Natural killer cell (primary cell): ENCODE data around the gene GPRC5D. TPM values are rescaled to one million over a fixed set of nuclear protein-coding genes. Genes with fewer than 3 reads are reported as not detected.

Source experiments
- ATAC-seq, 3 donors: fragments of 150-1000 bp in 2 of 3; fragments of 200-7000 bp in 1 of 3; cut with Tn5 transposase; 1 replicate in 1 of 3; 2 replicates in 2 of 3; pipeline ENCODE4 v1.10.0; 2021; ENCODE audit warnings: mild to moderate bottlenecking in 2 of 3, moderate library complexity in 2 of 3
- DNase-seq, 2 donors: peaks; one replicate each; pipeline versions ENCODE4 v3.0.0 to v3.0.0-alpha.2; 2013 to 2021; ENCODE audit warnings: mixed read lengths in 1 of 2
- H3K27ac ChIP-seq: one replicate; pipeline ENCODE4 v1.5.1; 2013; ENCODE audit warnings: mild to moderate bottlenecking, low read length
- H3K27me3 ChIP-seq: one replicate; pipeline ENCODE4 v1.6.1; 2013; ENCODE audit warnings: low read length; ENCODE audit not compliant: control insufficient read depth, insufficient read depth
- H3K36me3 ChIP-seq: one replicate; pipeline ENCODE4 v1.6.1; 2013; ENCODE audit warnings: low read length; ENCODE audit not compliant: control insufficient read depth, insufficient read depth
- H3K4me1 ChIP-seq: one replicate; pipeline ENCODE4 v1.6.1; 2013; ENCODE audit warnings: low read length; ENCODE audit not compliant: control insufficient read depth, insufficient read depth
- H3K4me3 ChIP-seq: one replicate; pipeline ENCODE4 v1.5.1; 2013; ENCODE audit warnings: low read length
- H3K9me3 ChIP-seq: one replicate; pipeline ENCODE4 v1.6.1; 2013; ENCODE audit warnings: low read length; ENCODE audit not compliant: control insufficient read depth, insufficient read depth
- H3K27ac Mint-ChIP-seq, 2 donors: one replicate each; pipeline ENCODE4 v1.8.0; 2022; ENCODE audit warnings: mild to moderate bottlenecking in 2 of 2, mixed read lengths in 2 of 2, moderate library complexity in 1 of 2
- H3K27me3 Mint-ChIP-seq, 2 donors: one replicate each; pipeline ENCODE4 v1.8.0; 2022; ENCODE audit warnings: low read depth in 2 of 2, mixed read lengths in 2 of 2
- H3K36me3 Mint-ChIP-seq: one replicate; pipeline ENCODE4 v1.8.0; 2022; ENCODE audit warnings: mixed read lengths
- H3K4me1 Mint-ChIP-seq, 2 donors: one replicate each; pipeline ENCODE4 v1.8.0; 2022; ENCODE audit warnings: mixed read lengths in 2 of 2
- H3K4me3 Mint-ChIP-seq: one replicate; pipeline ENCODE4 v1.8.0; 2022; ENCODE audit warnings: mild to moderate bottlenecking, moderate library complexity, mixed read lengths
- H3K9me3 Mint-ChIP-seq, 2 donors: one replicate each; pipeline ENCODE4 v1.8.0; 2022; ENCODE audit warnings: mixed read lengths in 2 of 2
- WGBS: methylation state at CpG from one replicate; pipeline ENCODE4 v1.1.7; 2013; ENCODE audit warnings: missing lambda C conversion rate; ENCODE audit not compliant: insufficient coverage; 5-methylcytosine and 5-hydroxymethylcytosine counted together
- intact Hi-C: fragments of 100-400 bp; cut with micrococcal nuclease; formaldehyde crosslinking; loops from one replicate; pipeline ENCODE4 v1.14.2; 2022
- total RNA-seq, 4 donors: library from RNA; stranded (reverse); fragments of 120-200 nt in 1 of 4; gene quantifications; one replicate each; pipeline versions ENCODE4 v1.2.3 to v1.2.4, GENCODE V29; 2013 to 2022
- TF ChIP-seq, protein P1 (sequence below): fragments of 200-600 bp; IDR thresholded peaks from one replicate; pipeline ENCODE4 v1.8.0; 2022; ENCODE audit warnings: antibody characterized with exemption

Gene GPRC5D
- total RNA-seq, 3 donors from 2014 or later (not counting 1 experiment from before 2014, with no cell fraction given), result 5.5 TPM; not detected in 2

DNA sequence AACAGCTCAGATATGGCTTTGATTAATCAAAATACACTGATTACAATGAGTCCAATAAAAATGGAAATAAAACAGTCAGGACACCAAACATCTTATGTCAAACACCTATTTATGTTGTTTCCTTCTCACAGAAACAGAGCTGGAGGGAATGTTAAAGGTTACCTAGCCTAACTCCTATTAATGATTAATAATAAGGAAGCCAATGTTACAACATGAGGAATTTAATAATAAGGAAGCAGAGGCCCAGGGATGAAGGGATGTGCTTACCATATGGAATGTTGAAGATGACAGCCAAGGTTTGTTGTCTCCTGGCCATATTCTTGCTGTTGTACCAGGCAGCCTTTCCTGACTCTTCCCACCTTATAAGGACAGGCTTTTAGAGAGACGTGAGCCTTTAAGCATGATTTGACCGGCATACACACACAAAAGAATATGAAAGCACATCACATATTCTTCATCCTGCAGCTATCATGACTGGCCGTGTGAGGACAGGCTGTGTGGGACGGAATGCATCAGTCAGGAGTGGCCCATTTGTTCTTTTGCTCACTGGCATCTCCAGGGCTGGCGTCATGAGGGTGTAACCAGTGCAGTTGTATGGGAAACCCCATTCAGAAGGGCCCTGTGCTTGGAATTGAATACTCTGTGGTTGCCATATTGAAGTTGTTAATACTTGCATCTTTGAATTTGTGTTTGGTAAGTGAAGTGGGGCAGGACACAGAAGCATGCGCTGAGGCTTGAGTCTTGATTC is 3.1 kb upstream of the GPRC5D start:
- Mint-ChIP-seq H3K4me1 (no peaks in the 10 kb centered on the region), H3K27ac (no peak overlapping the region), H3K4me3 (no peak overlapping the region), H3K9me3 (peaks cover 0 to 2% of the 10 kb centered on the region in 2 donors), H3K27me3 (peaks cover 0 to 14% of the 10 kb centered on the region in 2 donors), H3K36me3 (no peaks in the 10 kb centered on the region)
- Histone ChIP-seq H3K27ac (no peak overlapping the region), H3K9me3 (no peaks in the 10 kb centered on the region), H3K4me1 (no peaks in the 10 kb centered on the region), H3K27me3 (no peaks in the 10 kb centered on the region), H3K4me3 (no peak overlapping the region), H3K36me3 (no peaks in the 10 kb centered on the region)
- no peak for ATAC-seq
- WGBS, result 91% methylated on average over 6 of the region's 6 CpGs
- intact Hi-C loops, result no loop called here
- no peak for DNase-seq
- TF ChIP-seq, protein P1, sequence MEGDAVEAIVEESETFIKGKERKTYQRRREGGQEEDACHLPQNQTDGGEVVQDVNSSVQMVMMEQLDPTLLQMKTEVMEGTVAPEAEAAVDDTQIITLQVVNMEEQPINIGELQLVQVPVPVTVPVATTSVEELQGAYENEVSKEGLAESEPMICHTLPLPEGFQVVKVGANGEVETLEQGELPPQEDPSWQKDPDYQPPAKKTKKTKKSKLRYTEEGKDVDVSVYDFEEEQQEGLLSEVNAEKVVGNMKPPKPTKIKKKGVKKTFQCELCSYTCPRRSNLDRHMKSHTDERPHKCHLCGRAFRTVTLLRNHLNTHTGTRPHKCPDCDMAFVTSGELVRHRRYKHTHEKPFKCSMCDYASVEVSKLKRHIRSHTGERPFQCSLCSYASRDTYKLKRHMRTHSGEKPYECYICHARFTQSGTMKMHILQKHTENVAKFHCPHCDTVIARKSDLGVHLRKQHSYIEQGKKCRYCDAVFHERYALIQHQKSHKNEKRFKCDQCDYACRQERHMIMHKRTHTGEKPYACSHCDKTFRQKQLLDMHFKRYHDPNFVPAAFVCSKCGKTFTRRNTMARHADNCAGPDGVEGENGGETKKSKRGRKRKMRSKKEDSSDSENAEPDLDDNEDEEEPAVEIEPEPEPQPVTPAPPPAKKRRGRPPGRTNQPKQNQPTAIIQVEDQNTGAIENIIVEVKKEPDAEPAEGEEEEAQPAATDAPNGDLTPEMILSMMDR, result no peak

DNA sequence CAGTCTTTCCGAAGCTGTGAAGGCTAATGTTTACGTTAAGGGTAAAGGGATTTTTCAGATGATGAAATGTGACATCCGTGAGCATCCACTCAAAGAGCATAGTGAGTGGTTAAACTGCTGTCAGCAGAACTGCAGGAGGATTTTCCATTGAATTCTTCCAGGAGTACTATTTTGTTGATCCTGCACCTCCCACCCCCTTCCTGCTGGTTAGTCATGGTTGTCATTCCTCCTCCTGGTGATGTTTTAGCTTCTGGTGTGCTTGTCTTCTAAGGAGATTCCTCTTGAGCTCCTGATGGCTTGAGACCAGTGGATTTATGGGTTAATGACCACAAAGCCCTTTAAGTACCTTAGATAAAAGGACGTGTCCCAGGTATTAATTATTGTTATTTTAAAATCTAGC is 2.4 kb upstream of the GPRC5D start:
- no peaks in the 10 kb centered on the region for H3K9me3 ChIP-seq
- no peak overlapping the region for H3K4me3 Mint-ChIP-seq
- no peaks in the 10 kb centered on the region for H3K4me1 Mint-ChIP-seq
- H3K27me3 Mint-ChIP-seq, result peaks cover 0 to 17% of the 10 kb centered on the region in 2 donors
- no peaks in the 10 kb centered on the region for H3K27me3 ChIP-seq
- no peaks in the 10 kb centered on the region for H3K36me3 Mint-ChIP-seq
- H3K4me1 ChIP-seq, result no peaks in the 10 kb centered on the region
- peaks cover 0 to 2% of the 10 kb centered on the region in 2 donors for H3K9me3 Mint-ChIP-seq
- ATAC-seq (no peak), DNase-seq (no peak)
- H3K27ac ChIP-seq, result no peak overlapping the region
- TF ChIP-seq, protein P1, result no peak
- intact Hi-C loops, result no loop called here
- no peak overlapping the region for H3K27ac Mint-ChIP-seq
- no peak overlapping the region for H3K4me3 ChIP-seq
- 89% methylated on average over 3 of the region's 4 CpGs for WGBS
- H3K36me3 ChIP-seq, result no peaks in the 10 kb centered on the region

DNA sequence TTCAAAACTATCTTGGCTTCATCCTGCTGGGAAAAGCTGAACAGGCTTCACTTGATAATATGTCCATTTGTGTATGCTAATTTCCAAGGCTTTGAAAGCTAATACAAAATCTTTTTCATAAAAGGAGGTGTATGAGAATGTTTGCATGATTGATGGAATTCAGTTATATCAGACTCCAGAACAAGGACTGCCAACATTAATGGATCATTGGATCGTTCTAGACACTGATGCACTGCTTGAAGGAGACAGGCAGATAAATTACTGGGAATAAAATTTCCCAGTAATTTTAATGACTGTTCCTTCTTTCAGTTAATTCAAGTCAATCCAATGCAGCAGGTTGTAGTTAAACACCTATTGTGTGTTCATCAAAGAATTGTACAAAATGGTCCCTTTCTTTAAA is 466 bp downstream of the GPRC5D start:
- Histone ChIP-seq H3K4me3 (no peak overlapping the region), H3K36me3 (no peaks in the 10 kb centered on the region)
- intact Hi-C loops, result no loop called here

More for the DNA sequence above, 466 bp downstream of the GPRC5D start:
- Histone ChIP-seq H3K27ac (no peak overlapping the region), H3K4me1 (no peaks in the 10 kb centered on the region), H3K9me3 (no peaks in the 10 kb centered on the region), H3K27me3 (no peaks in the 10 kb centered on the region)
- ATAC-seq (no peak), DNase-seq (no peak)
- Mint-ChIP-seq H3K4me1 (no peaks in the 10 kb centered on the region), H3K36me3 (no peaks in the 10 kb centered on the region), H3K4me3 (no peak overlapping the region), H3K9me3 (peaks cover 0 to 2% of the 10 kb centered on the region in 2 donors), H3K27me3 (peaks cover 9 to 12% of the 10 kb centered on the region in 2 donors), H3K27ac (no peak overlapping the region)
- TF ChIP-seq, protein P1, result no peak
- WGBS, result 88% methylated on average over 1 of the region's 1 CpG
